ENCODE data around the gene SUSD6.
"Not testable (repeated sequence)": the region's sequence is repeated elsewhere in the genome, so short reads cannot be mapped to it uniquely, and the experiment has no call there.

SUSD6 gene

DNA sequence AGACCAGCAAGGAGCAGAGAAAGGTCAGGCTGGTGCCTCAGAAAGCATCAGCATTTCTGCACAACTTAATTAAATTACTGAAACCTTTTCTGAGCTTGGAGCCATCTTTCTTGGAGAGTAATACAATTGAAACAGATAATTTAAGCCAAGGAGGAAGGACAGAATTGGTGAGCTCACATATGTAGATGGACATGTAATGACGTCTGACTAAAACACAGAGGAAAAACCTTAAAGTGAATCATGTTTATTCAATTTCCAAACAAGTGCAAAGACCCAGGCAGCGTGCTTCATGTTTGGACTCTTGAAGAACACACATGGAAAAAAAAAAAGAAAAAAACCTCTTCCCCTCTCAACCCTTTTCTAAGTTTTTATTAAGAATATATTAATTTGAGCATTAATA is 19.0 kb downstream of the SUSD6 start:
- no peak overlapping the region for H3K4me3 ChIP-seq (ENCODE audit: low read depth, low read length)
- H3K27me3 ChIP-seq (ENCODE audit: control insufficient read depth, insufficient read depth, low read length) = no peaks in the 10 kb centered on the region
- peaks cover 25% of the 10 kb centered on the region for H3K4me1 ChIP-seq (ENCODE audit: control insufficient read depth, insufficient read depth, low read length)
- no peaks in the 10 kb centered on the region for H3K9me3 ChIP-seq (ENCODE audit: control insufficient read depth, insufficient read depth, low read length)
- H3K9ac ChIP-seq (ENCODE audit: low read depth, low read length) = no peak overlapping the region
- H3K36me3 ChIP-seq (ENCODE audit: control insufficient read depth, insufficient read depth, low read length) = no peaks in the 10 kb centered on the region

DNA sequence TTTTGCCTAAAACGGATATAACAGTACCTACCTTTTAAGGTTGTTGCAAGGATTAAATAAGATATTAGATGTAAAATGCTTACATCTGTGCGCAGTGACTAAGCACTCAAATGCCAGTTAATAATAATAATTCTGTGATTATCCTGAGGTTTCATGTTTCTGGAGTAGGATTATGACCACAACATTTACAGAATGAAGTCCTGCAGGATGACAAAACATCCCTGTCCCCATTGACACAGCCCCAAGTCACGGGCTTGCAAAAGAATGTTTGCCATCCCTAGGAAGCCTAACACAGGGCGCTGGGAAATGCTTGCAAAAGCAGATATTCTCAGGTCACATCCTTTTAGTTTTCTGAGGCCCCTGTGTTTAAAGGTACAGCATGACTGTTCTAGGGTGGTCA is 20.1 kb downstream of the SUSD6 start:
- peaks cover 28% of the 10 kb centered on the region for H3K4me1 ChIP-seq (ENCODE audit: control insufficient read depth, insufficient read depth, low read length)
- no peak overlapping the region for H3K4me3 ChIP-seq (ENCODE audit: low read depth, low read length)
- H3K36me3 ChIP-seq (ENCODE audit: control insufficient read depth, insufficient read depth, low read length) = no peaks in the 10 kb centered on the region
- H3K9me3 ChIP-seq (ENCODE audit: control insufficient read depth, insufficient read depth, low read length) = no peaks in the 10 kb centered on the region
- no peaks in the 10 kb centered on the region for H3K27me3 ChIP-seq (ENCODE audit: control insufficient read depth, insufficient read depth, low read length)
- no peak overlapping the region for H3K9ac ChIP-seq (ENCODE audit: low read depth, low read length)

DNA sequence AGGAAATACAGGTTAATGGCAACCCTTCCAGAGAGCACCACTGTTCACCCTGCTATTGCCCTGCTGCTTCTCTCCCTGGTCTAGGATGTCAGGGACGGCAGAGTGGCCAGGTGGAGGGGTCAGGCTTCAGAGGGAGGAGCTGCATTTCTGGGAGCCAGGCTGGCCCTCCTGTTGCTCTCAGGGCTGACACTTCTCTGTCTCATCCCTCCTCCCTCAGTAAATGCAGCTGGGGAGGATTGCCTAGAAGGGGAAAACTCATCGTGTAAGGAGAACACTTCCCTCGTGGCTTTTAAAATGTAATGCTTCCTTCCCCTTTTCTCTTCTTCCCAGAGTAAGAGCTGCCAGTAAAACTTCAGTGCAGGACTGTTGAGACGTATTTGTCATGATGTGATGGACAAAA is 20.8 kb downstream of the SUSD6 start:
- Histone ChIP-seq H3K4me3 (ENCODE audit: low read depth, low read length) (no peak overlapping the region), H3K4me1 (ENCODE audit: control insufficient read depth, insufficient read depth, low read length) (peaks cover 30% of the 10 kb centered on the region), H3K36me3 (ENCODE audit: control insufficient read depth, insufficient read depth, low read length) (no peaks in the 10 kb centered on the region), H3K9ac (ENCODE audit: low read depth, low read length) (no peak overlapping the region), H3K9me3 (ENCODE audit: control insufficient read depth, insufficient read depth, low read length) (no peaks in the 10 kb centered on the region), H3K27me3 (ENCODE audit: control insufficient read depth, insufficient read depth, low read length) (no peaks in the 10 kb centered on the region)

DNA sequence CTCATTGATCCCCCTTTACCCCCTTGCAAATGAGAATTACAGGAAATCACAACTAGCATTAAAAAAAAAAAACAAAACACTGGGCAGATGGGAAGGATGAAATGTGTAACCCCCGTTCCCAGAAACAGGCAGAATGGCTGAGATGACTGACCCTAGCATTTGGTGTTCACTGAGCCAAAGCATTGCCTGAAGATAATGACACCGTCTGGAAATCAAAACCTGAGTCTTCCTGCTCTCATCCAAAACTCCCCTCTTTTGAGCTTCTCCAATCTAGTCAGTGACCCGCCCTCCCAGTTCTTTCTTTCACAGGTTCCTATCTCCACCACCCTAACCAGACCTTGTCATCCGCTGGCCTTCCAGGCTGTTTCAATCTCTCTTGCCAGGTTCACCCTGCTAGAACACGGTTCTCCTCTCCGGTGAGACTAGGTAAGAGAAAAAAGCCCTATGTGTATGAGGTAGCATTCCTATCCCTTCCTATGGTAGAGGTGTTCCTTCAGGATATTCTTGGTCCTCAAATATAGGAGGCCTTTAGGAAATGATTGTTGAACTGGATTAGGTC is 21.3 kb downstream of the SUSD6 start:
- Histone ChIP-seq H3K4me1 (ENCODE audit: control insufficient read depth, insufficient read depth, low read length) (peaks cover 35% of the 10 kb centered on the region), H3K27me3 (ENCODE audit: control insufficient read depth, insufficient read depth, low read length) (no peaks in the 10 kb centered on the region), H3K36me3 (ENCODE audit: control insufficient read depth, insufficient read depth, low read length) (no peaks in the 10 kb centered on the region), H3K9ac (ENCODE audit: low read depth, low read length) (no peak overlapping the region), H3K9me3 (ENCODE audit: control insufficient read depth, insufficient read depth, low read length) (no peaks in the 10 kb centered on the region), H3K4me3 (ENCODE audit: low read depth, low read length) (no peak overlapping the region)

DNA sequence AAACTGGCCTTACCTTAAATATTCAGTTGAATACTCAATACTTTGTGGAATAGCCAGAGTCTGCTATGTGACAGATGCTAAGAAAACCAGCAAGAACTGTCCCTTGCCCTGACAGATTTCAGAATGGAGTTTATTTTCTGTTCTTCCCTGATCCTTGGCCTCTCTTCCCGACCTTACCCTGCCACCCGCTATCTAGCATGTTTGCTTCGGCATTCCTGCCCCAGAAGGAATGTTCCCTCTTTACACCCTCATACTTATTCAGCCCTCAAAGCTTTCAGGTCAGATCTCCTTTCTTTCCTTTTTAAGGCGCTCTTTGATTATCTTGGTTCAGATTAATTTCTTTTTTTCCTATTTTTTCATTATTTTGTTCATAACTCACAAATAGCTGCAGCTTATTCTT is 21.8 kb downstream of the SUSD6 start:
- Histone ChIP-seq H3K27me3 (ENCODE audit: control insufficient read depth, insufficient read depth, low read length) (no peaks in the 10 kb centered on the region), H3K9me3 (ENCODE audit: control insufficient read depth, insufficient read depth, low read length) (no peaks in the 10 kb centered on the region), H3K9ac (ENCODE audit: low read depth, low read length) (no peak overlapping the region), H3K36me3 (ENCODE audit: control insufficient read depth, insufficient read depth, low read length) (no peaks in the 10 kb centered on the region), H3K4me1 (ENCODE audit: control insufficient read depth, insufficient read depth, low read length) (peaks cover 40% of the 10 kb centered on the region), H3K4me3 (ENCODE audit: low read depth, low read length) (no peak overlapping the region)

DNA sequence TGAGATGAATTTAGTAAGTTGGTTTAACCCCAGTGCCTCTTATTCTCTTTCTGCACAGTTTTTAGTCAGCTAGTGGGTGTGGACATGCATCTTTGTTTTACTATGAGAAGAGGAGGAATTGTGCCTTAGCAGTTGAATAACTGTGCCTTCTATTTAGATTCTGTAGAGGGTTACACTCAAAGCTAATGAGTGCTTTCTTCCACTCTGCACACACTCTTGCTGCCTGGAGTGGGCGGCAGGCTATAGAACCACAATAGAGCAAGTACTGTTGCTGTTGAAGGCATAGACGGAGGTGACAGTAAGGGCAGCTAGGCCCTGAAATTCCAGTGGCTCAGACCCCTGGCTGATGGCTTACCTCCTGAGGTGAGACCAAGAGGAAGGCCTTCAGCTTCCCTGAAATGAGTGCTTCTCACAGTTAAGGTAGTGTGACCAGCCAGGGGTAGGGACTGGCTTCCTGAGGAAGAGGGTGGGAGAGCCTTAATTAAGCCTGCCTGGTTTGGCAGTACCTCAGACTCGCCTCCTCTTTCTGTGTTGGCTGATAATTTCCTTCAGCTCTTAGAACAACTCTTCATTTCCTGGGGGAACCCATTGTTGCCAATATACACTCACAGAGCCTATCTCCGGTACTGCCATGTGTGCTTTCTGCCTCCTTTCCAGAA is 24.7 kb downstream of the SUSD6 start:
- no peaks in the 10 kb centered on the region for H3K36me3 ChIP-seq (ENCODE audit: control insufficient read depth, insufficient read depth, low read length)
- H3K27me3 ChIP-seq (ENCODE audit: control insufficient read depth, insufficient read depth, low read length) = no peaks in the 10 kb centered on the region
- peaks cover 40% of the 10 kb centered on the region for H3K4me1 ChIP-seq (ENCODE audit: control insufficient read depth, insufficient read depth, low read length)
- H3K9me3 ChIP-seq (ENCODE audit: control insufficient read depth, insufficient read depth, low read length) = no peaks in the 10 kb centered on the region
- no peak overlapping the region for H3K4me3 ChIP-seq (ENCODE audit: low read depth, low read length)
- no peak overlapping the region for H3K9ac ChIP-seq (ENCODE audit: low read depth, low read length)

DNA sequence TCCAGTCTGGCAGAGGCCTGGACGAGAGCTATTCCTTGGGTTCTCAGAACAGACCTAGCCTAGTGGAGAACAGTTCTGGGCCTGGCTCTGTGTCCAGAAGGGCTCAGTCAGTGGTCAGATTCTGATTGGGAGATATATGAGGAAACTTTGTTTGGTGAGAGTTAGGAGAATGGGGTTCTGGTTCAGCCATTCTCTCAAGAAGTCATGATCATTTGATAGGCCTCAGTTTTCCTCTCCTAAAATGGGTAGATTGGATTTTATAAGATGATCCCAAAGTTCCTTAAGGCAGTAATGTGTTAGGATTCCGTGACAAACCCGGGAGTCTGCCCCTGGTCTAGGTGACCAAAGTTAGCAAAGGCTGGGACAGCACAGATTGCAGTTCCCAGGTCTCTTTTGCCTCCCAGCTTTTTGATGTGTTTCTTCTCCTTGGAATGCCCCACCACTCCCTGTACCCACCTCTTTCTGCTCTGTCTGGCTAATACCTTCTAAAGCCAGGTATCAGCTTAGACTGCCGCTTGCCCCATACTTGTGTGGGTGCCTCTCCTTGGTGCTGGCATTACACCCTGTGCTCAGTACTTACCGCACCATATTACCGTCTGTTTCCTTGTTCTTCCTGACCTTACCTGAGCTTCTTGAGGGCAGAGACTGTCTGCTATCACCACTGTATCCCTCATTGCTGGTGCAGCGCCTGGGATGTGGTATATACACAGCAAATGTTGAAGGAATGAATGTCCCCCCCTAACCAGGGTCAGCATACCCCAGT is 25.5 kb downstream of the SUSD6 start:
- H3K4me3 ChIP-seq (ENCODE audit: low read depth, low read length) = no peak overlapping the region
- no peaks in the 10 kb centered on the region for H3K36me3 ChIP-seq (ENCODE audit: control insufficient read depth, insufficient read depth, low read length)
- H3K27me3 ChIP-seq (ENCODE audit: control insufficient read depth, insufficient read depth, low read length) = no peaks in the 10 kb centered on the region
- H3K9ac ChIP-seq (ENCODE audit: low read depth, low read length) = no peak overlapping the region
- peaks cover 35% of the 10 kb centered on the region for H3K4me1 ChIP-seq (ENCODE audit: control insufficient read depth, insufficient read depth, low read length)
- no peaks in the 10 kb centered on the region for H3K9me3 ChIP-seq (ENCODE audit: control insufficient read depth, insufficient read depth, low read length)

DNA sequence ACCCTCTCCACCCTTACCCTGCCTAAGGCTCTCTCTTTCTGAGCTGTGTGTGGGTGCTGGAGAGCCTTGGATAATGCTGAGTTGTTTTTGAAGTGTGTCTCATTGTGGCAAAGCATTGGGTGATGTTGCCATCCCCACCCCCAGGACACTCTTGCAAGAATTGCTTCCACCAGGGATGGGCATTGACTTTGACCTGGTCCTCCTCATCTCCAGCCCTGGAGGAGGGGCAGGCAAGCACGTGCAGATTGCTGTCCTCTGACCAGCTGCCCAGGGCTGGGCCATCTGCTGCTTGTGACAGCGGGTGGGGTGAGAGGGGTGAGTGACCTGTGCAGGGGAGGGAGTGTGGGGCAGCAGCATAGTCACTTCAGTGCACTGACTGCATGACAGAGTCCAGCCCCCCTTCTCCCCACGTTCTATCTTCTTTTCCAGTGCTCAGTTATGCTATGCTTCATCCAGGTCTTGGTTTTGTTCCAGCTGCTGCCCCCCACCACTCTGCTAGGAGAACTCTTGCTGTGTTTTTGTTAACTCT is 26.2 kb downstream of the SUSD6 start:
- H3K9me3 ChIP-seq (ENCODE audit: control insufficient read depth, insufficient read depth, low read length) = no peaks in the 10 kb centered on the region
- H3K9ac ChIP-seq (ENCODE audit: low read depth, low read length) = no peak overlapping the region
- H3K27me3 ChIP-seq (ENCODE audit: control insufficient read depth, insufficient read depth, low read length) = no peaks in the 10 kb centered on the region
- H3K4me1 ChIP-seq (ENCODE audit: control insufficient read depth, insufficient read depth, low read length) = peaks cover 29% of the 10 kb centered on the region
- no peaks in the 10 kb centered on the region for H3K36me3 ChIP-seq (ENCODE audit: control insufficient read depth, insufficient read depth, low read length)
- H3K4me3 ChIP-seq (ENCODE audit: low read depth, low read length) = no peak overlapping the region

DNA sequence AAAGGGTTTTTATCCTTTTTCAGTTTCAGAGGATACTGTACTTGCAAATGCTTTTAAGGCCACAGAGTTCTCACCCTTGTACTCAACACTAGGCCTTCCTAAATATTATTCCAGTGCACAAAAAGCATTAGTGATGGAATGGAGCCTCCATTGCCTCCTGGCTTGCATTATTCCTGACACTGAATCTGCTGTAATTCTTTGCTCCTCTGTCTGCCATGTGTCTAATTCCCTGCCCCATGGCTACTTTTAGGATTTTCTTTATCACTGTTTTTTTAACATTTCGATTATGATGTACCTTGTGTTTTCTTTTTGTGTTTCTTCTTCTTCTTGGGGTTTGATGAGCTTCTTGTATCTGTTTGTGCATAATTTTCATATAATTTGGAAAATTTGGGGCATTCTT is 29.5 kb downstream of the SUSD6 start:
- Histone ChIP-seq H3K4me3 (ENCODE audit: low read depth, low read length) (no peak overlapping the region), H3K9ac (ENCODE audit: low read depth, low read length) (no peak overlapping the region), H3K9me3 (ENCODE audit: control insufficient read depth, insufficient read depth, low read length) (no peaks in the 10 kb centered on the region), H3K4me1 (ENCODE audit: control insufficient read depth, insufficient read depth, low read length) (peaks cover 19% of the 10 kb centered on the region), H3K27me3 (ENCODE audit: control insufficient read depth, insufficient read depth, low read length) (no peaks in the 10 kb centered on the region), H3K36me3 (ENCODE audit: control insufficient read depth, insufficient read depth, low read length) (no peaks in the 10 kb centered on the region)

DNA sequence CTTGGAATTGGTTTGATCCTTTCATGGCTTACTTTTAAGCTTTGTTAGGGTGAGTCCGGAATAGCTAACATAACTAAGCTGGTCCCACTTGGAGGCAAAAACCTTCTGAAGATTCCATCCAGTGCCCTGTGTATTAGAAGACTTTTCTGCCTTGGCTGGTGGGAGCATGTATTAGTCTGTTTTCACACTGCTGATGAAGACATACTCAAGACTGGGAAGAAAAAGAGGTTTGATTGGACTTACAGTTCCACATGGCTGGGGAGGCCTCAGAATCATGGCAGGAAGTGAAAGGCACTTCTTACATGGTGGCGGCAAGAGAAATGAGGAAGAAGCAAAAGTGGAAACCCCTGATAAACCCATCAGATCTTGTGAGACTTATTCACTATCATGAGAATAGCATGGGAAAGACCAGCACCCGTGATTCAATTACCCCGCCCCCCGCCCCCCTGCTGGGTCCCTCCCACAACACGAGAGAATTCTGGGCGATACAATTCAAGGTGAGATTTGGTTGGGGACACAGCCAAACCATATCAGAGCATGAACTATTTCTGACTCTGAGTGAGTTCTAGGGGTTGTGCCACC is 30.9 kb downstream of the SUSD6 start:
- H3K9ac ChIP-seq (ENCODE audit: low read depth, low read length) = not testable (repeated sequence)

DNA sequence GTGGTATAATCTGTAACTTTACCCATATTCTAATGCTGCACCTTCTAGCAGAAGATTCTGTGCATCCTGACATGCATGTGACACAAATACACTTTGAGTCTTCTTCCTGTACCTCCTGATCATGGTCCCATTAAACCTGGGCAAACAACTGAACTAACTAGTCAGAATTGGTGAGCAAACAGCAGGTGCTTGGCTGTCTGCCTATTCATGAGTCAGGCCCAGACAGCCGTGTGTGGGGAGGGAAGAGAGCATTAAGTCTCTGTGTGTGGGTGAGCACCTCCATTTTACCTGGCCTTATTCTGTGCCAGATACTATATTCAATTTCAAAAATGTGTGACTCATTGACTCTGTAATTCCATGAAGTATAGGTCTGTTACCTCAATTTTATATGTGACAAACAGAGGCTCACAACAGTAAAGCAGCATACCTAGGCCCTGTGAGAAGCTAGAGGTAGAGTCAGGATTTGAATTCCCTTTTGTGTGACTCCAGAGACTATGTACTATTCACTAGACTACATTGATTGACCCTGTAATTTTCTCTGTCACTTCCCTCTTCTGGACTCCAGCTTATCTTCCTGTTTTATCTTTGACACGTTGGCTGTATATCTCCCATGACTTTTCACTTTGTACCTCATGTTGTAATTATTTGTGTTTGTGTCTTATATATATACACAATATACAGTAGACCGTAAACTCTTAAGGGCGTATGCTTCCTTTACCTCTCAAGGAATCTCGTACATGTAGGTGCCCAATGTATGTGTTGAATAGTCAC is 32.2 kb downstream of the SUSD6 start:
- H3K36me3 ChIP-seq (ENCODE audit: control insufficient read depth, insufficient read depth, low read length) = no peaks in the 10 kb centered on the region
- no peaks in the 10 kb centered on the region for H3K9me3 ChIP-seq (ENCODE audit: control insufficient read depth, insufficient read depth, low read length)
- peaks cover under 1% of the 10 kb centered on the region for H3K4me1 ChIP-seq (ENCODE audit: control insufficient read depth, insufficient read depth, low read length)
- H3K27me3 ChIP-seq (ENCODE audit: control insufficient read depth, insufficient read depth, low read length) = no peaks in the 10 kb centered on the region
- no peak overlapping the region for H3K4me3 ChIP-seq (ENCODE audit: low read depth, low read length)
- H3K9ac ChIP-seq (ENCODE audit: low read depth, low read length) = no peak overlapping the region

More for the DNA sequence above, 30.9 kb downstream of the SUSD6 start:
- peaks cover 12% of the 10 kb centered on the region for H3K4me1 ChIP-seq (ENCODE audit: control insufficient read depth, insufficient read depth, low read length)
- H3K36me3 ChIP-seq (ENCODE audit: control insufficient read depth, insufficient read depth, low read length); H3K9me3 ChIP-seq (ENCODE audit: control insufficient read depth, insufficient read depth, low read length); H3K27me3 ChIP-seq (ENCODE audit: control insufficient read depth, insufficient read depth, low read length); H3K4me3 ChIP-seq (ENCODE audit: low read depth, low read length): not testable (repeated sequence)
